A549 (cell line): ENCODE results near the gene GCHFR.

ENCODE experiments used
- CHD2 ChIP-seq: fragments of 150-350 bp; IDR thresholded peaks from 2 replicates; pipeline ENCODE4 v1.6.1; 2014; ENCODE audit warnings: low read length; ENCODE audit not compliant: partially characterized antibody
- CTCF ChIP-seq: fragments of >200 bp; sonication (Bioruptor Twin); formaldehyde crosslinking; IDR thresholded peaks from 3 replicates; pipeline ENCODE4 v1.5.1; 2016
- EP300 ChIP-seq, 2 experiments: fragments of >200 bp; sonication (Bioruptor Twin); formaldehyde crosslinking; IDR thresholded peaks; 2 replicates in 1 of 2; 3 replicates in 1 of 2; pipeline ENCODE4 v1.6.1; 2016 to 2017
- FOSL2 ChIP-seq, 2 experiments: fragments of 450-650 bp in 1 of 2; fragments of >200 bp in 1 of 2; sonication (Bioruptor Twin) in 1 of 2; formaldehyde crosslinking; IDR thresholded peaks; 2 replicates each; pipeline versions ENCODE4 v1.5.0 to v1.6.1; 2016 to 2020; ENCODE audit warnings: mild to moderate bottlenecking in 1 of 2, moderate library complexity in 1 of 2
- FOXS1 ChIP-seq: fragments of 250-450 bp; sonication (Bioruptor Pico); IDR thresholded peaks from 2 replicates; pipeline ENCODE4 v1.5.0; 2020; ENCODE audit warnings: mild to moderate bottlenecking, moderate library complexity
- MAFK ChIP-seq: fragments of 450-650 bp; IDR thresholded peaks from 2 replicates; pipeline ENCODE4 v1.6.1; 2014; ENCODE audit not compliant: partially characterized antibody
- MYC ChIP-seq: IDR thresholded peaks from 2 replicates; pipeline ENCODE4 v1.6.1; 2012; ENCODE audit warnings: mild to moderate bottlenecking, inconsistent platforms, low read length, improper control_type of control experiment, borderline replicate concordance
- NR3C1 ChIP-seq: fragments of >200 bp; sonication (Bioruptor Twin); formaldehyde crosslinking; IDR thresholded peaks from 3 replicates; pipeline ENCODE4 v1.6.1; 2017
- POLR2A ChIP-seq: IDR thresholded peaks from 2 replicates; pipeline ENCODE4 v1.6.1; 2012; ENCODE audit warnings: mild to moderate bottlenecking, low read length
- RCOR1 ChIP-seq: fragments of 150-350 bp; IDR thresholded peaks from 2 replicates; pipeline ENCODE4 v1.6.1; 2014; ENCODE audit warnings: antibody characterized with exemption, low read length, low read depth
- RFX5 ChIP-seq: fragments of 450-650 bp; IDR thresholded peaks from 2 replicates; pipeline ENCODE4 v1.7.1; 2014; ENCODE audit warnings: antibody characterized with exemption, mild to moderate bottlenecking, moderate library complexity
- RNF2 ChIP-seq: fragments of 200-600 bp; sonication (generic); IDR thresholded peaks from 2 replicates; pipeline ENCODE4 v1.6.1; 2016; ENCODE audit warnings: low read depth, mild to moderate bottlenecking, antibody characterized with exemption, moderate library complexity, borderline replicate concordance

DNA sequence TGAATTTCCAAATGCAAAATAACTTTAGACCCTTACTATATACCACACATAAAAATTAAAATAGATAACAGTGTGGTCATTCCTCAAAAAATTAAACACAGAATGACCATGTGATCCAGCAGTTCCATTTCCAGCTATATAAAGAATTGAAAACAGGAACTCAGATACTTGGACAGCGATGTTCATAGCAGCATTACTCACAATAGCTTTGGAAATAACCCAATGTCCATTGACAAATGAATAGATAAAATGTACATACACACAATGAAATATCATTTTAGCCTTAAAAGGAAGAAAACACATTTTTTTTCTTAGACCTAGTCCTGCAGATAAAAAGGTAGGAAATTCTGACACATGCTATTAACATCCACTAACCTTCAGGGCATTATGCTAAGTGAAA lies 42.2 kb upstream of the GCHFR start:
- TF ChIP-seq CTCF (no peak), POLR2A (no peak), RFX5 (no peak), RNF2 (no peak), NR3C1 (no peak), EP300 (IDR thresholded peaks at IDR 0.05) (no peak), CHD2 (no peak), MYC (no peak), MAFK (no peak), RCOR1 (no peak), FOXS1 (CRISPR knock-in tag) (no peak), FOSL2 (IDR thresholded peaks at IDR 0.05) (no peak), FOSL2 (CRISPR knock-in tag; IDR thresholded peaks at IDR 0.05) (no peak)
